ENCODE measurements around the gene PRSS16.
A peak's percentile ranks its signal among the peaks of the same experiment; 100 is the strongest.
"Not testable (repeated sequence)": the region's sequence is repeated elsewhere in the genome, so short reads cannot be mapped to it uniquely, and the experiment has no call there.

PRSS16 gene

GRCh38 chr6:27247133-27247836 lies at the start of gene PRSS16:
Gene PRSS16 (plus strand): TSS chr6:27247701. CDS start chr6:27247738, 37 bp downstream.
- FAIRE-seq, result no peak

GRCh38 chr6:27205375-27206278 lies 41.9 kb upstream of the PRSS16 start:
- peak; percentile 14 for FAIRE-seq
- DNase-seq (ENCODE audit: insufficient read length, low spot score), result no peak

More at GRCh38 chr6:27247133-27247836, at the start of gene PRSS16:
- DNase-seq (ENCODE audit: insufficient read length, low spot score), result no peak

- FAIRE-seq, result no peak
- no peak for DNase-seq (ENCODE audit: insufficient read length, low spot score)
Observed at GRCh38 chr6:27206806-27207205, 40.7 kb upstream of the PRSS16 start.

- no peak for FAIRE-seq
- no peak for DNase-seq (ENCODE audit: insufficient read length, low spot score)
Observed at GRCh38 chr6:27208042-27208441, 39.5 kb upstream of the PRSS16 start.

- FAIRE-seq (no peak), DNase-seq (ENCODE audit: insufficient read length, low spot score) (no peak)
Observed at GRCh38 chr6:27209196-27209595, 38.3 kb upstream of the PRSS16 start.

- no peak for FAIRE-seq
Observed at GRCh38 chr6:27209659-27210269, 37.7 kb upstream of the PRSS16 start.

GRCh38 chr6:27213091-27213517 lies 34.4 kb upstream of the PRSS16 start:
- not testable (repeated sequence) for DNase-seq (ENCODE audit: insufficient read length, low spot score); FAIRE-seq

More at GRCh38 chr6:27209659-27210269, 37.7 kb upstream of the PRSS16 start:
- DNase-seq (ENCODE audit: insufficient read length, low spot score), result no peak

GRCh38 chr6:27213544-27214125 lies 33.9 kb upstream of the PRSS16 start:
- FAIRE-seq (no peak), DNase-seq (ENCODE audit: insufficient read length, low spot score) (no peak)

GRCh38 chr6:27214126-27214601 lies 33.3 kb upstream of the PRSS16 start:
- FAIRE-seq (no peak), DNase-seq (ENCODE audit: insufficient read length, low spot score) (no peak)

- no peak for DNase-seq (ENCODE audit: insufficient read length, low spot score)
- no peak for FAIRE-seq
Observed at GRCh38 chr6:27216874-27217273, 30.6 kb upstream of the PRSS16 start.

- FAIRE-seq; DNase-seq (ENCODE audit: insufficient read length, low spot score): not testable (repeated sequence)
Observed at GRCh38 chr6:27222971-27223370, 24.5 kb upstream of the PRSS16 start.

GRCh38 chr6:27224729-27225128 lies 22.8 kb upstream of the PRSS16 start:
- no peak for FAIRE-seq
- DNase-seq (ENCODE audit: insufficient read length, low spot score), result no peak

- DNase-seq (ENCODE audit: insufficient read length, low spot score) (no peak), FAIRE-seq (no peak)
Observed at GRCh38 chr6:27228963-27229477, 18.5 kb upstream of the PRSS16 start.

- DNase-seq (ENCODE audit: insufficient read length, low spot score), result no peak
- FAIRE-seq, result no peak
Observed at GRCh38 chr6:27230758-27231111, 16.8 kb upstream of the PRSS16 start.

GRCh38 chr6:27234576-27234975 lies 12.9 kb upstream of the PRSS16 start:
- FAIRE-seq (no peak), DNase-seq (ENCODE audit: insufficient read length, low spot score) (no peak)

GRCh38 chr6:27237089-27237803 lies 10.3 kb upstream of the PRSS16 start:
- DNase-seq (ENCODE audit: insufficient read length, low spot score), result no peak
- FAIRE-seq, result peak; percentile 73

- FAIRE-seq (peak; percentile 37), DNase-seq (ENCODE audit: insufficient read length, low spot score) (no peak)
Observed at GRCh38 chr6:27238010-27238983, 9.2 kb upstream of the PRSS16 start.

- no peak for FAIRE-seq
- no peak for DNase-seq (ENCODE audit: insufficient read length, low spot score)
Observed at GRCh38 chr6:27239258-27239657, 8.2 kb upstream of the PRSS16 start.

- DNase-seq (ENCODE audit: insufficient read length, low spot score) (no peak), FAIRE-seq (no peak)
Observed at GRCh38 chr6:27241443-27241842, 6.1 kb upstream of the PRSS16 start.

Data from GM19239 (cell line).